GM12878 (cell line): ENCODE data around the gene BIN1. TPM values are rescaled to one million over a fixed set of nuclear protein-coding genes. Genes with fewer than 3 reads are reported as not detected.

Experiments used
- ATAC-seq: fragments of 200-7000 bp; cut with Tn5 transposase; 3 replicates; pipeline ENCODE4 v1.9.1; 2020; ENCODE audit warnings: mild to moderate bottlenecking, moderate library complexity
- BruUV-seq: library from RNA; stranded (reverse); fragments of 400-500 nt; replicated peaks from 2 replicates; lab custom pipeline; 2021; lab: Mats Ljungman, UMichigan
- CTCF ChIA-PET: fragments of 300-600 bp; sonication (Branson Sonifier 250); formaldehyde crosslinking; extraction: SDS; loops from one replicate; lab custom pipeline; 2021; ENCODE audit warnings: inconsistent platforms; lab: Yijun Ruan, JAX
- POLR2A ChIA-PET: fragments of 350-600 bp; formaldehyde crosslinking; extraction: SDS; loops from one replicate; lab custom pipeline; 2021; ENCODE audit warnings: inconsistent platforms; lab: Charles Lee
- RAD21 ChIA-PET: fragments of 300-600 bp; sonication (Branson Sonifier 250); formaldehyde crosslinking; loops from one replicate; lab custom pipeline; 2023; ENCODE audit warnings: antibody characterized with exemption; ENCODE audit not compliant: unreplicated experiment; lab: Charles Lee
- SMC1A ChIA-PET: fragments of 300-600 bp; sonication (Branson Sonifier 250); formaldehyde crosslinking; loops from one replicate; lab custom pipeline; 2023; ENCODE audit not compliant: unreplicated experiment, uncharacterized antibody; lab: Charles Lee
- DNase-seq: peaks from one replicate; pipeline ENCODE4 v3.0.0-alpha.2; 2011; ENCODE audit warnings: low read depth, low spot score
- FAIRE-seq: peaks from 3 replicates; lab custom pipeline; 2011; peaks lifted over from hg19 to GRCh38; lab: Jason Lieb, UNC
- H2AFZ ChIP-seq: 2 replicates; pipeline ENCODE4 v1.6.0; 2011; ENCODE audit warnings: low read depth, low read length, control low read depth; ENCODE audit not compliant: control insufficient read depth
- H3K27ac ChIP-seq: 2 replicates; pipeline ENCODE4 v1.5.1; 2011; ENCODE audit warnings: control low read depth; ENCODE audit not compliant: control insufficient read depth, insufficient read depth
- H3K27me3 ChIP-seq, 2 experiments: replicated peaks in 1 of 2; 2 replicates each; pipeline versions ENCODE4 v1.6.0 to v1.6.1; 2011; ENCODE audit warnings: low read length in 1 of 2; ENCODE audit not compliant: control insufficient read depth in 2 of 2, insufficient read depth in 2 of 2
- H3K36me3 ChIP-seq, 2 experiments: 2 replicates each; pipeline ENCODE4 v1.5.1; 2011; ENCODE audit warnings: low read length in 1 of 2; ENCODE audit not compliant: control insufficient read depth in 2 of 2, insufficient read depth in 2 of 2
- H3K4me1 ChIP-seq: 2 replicates; pipeline ENCODE4 v1.6.1; 2011; ENCODE audit warnings: mild to moderate bottlenecking, low read length, moderate library complexity, mixed read lengths; ENCODE audit not compliant: control insufficient read depth, insufficient read depth
- H3K4me2 ChIP-seq: 2 replicates; pipeline ENCODE4 v1.6.0; 2011; ENCODE audit warnings: control low read depth; ENCODE audit not compliant: control insufficient read depth, insufficient read depth
- H3K4me3 ChIP-seq: fragments of 200-600 bp; sonication (generic); 2 replicates; pipeline ENCODE4 v1.5.1; 2016
- H3K79me2 ChIP-seq: 2 replicates; pipeline ENCODE4 v1.6.0; 2011; ENCODE audit warnings: low read length; ENCODE audit not compliant: control insufficient read depth, insufficient read depth
- H3K9ac ChIP-seq: 2 replicates; pipeline ENCODE4 v1.8.0; 2011; ENCODE audit warnings: low read length, control low read depth, mixed read lengths; ENCODE audit not compliant: control insufficient read depth, insufficient read depth
- H3K9me3 ChIP-seq: replicated peaks from 3 replicates; pipeline ENCODE4 v1.5.1; 2011; ENCODE audit warnings: mild to moderate bottlenecking, low read length; ENCODE audit not compliant: control insufficient read depth, insufficient read depth
- H4K20me1 ChIP-seq: 2 replicates; pipeline ENCODE4 v1.6.0; 2011; ENCODE audit not compliant: control insufficient read depth, insufficient read depth
- KLF5 ChIP-seq: fragments of 450-650 bp; IDR thresholded peaks from 2 replicates; pipeline ENCODE4 v1.6.1; 2014; ENCODE audit warnings: mild to moderate bottlenecking; ENCODE audit not compliant: partially characterized antibody
- SUZ12 ChIP-seq: fragments of 200-600 bp; sonication (generic); IDR thresholded peaks from one replicate; pipeline ENCODE4 v1.6.1; 2018; ENCODE audit warnings: antibody characterized with exemption, mild to moderate bottlenecking; ENCODE audit not compliant: unreplicated experiment
- ZNF622 ChIP-seq: fragments of 450-650 bp; IDR thresholded peaks from 2 replicates; pipeline ENCODE4 v1.6.1; 2017; ENCODE audit warnings: mild to moderate bottlenecking, inconsistent platforms
- WGBS: methylation state at CpG from one replicate; pipeline ENCODE4 v1.1.6; 2016; ENCODE audit warnings: low lambda C conversion rate; ENCODE audit not compliant: insufficient replicate concordance, insufficient coverage; ENCODE audit errors: missing lambda C conversion rate; 5-methylcytosine and 5-hydroxymethylcytosine counted together
- in situ Hi-C: fragments of 300-500 bp; cut with MboI; formaldehyde crosslinking; loops from 9 replicates; pipeline ENCODE4 v1.14.3; 2018; ENCODE audit warnings: mixed read lengths
- intact Hi-C: fragments of 100-400 bp; cut with micrococcal nuclease; formaldehyde crosslinking; loops from one replicate; pipeline ENCODE4 v1.14.2; 2022; ENCODE audit not compliant: unreplicated experiment
- polyA plus RNA-seq, 11 experiments: library from polyadenylated mRNA; depleted of rRNA in 4 of 11; unstranded in 6 of 11; stranded (reverse) in 5 of 11; fragments of >200 nt; fragmentation: Nextera tagmentation in 4 of 11; fragmentation: Illumina TruSeq in 1 of 11; extraction: Ambion mirVana in 4 of 11; extraction: Trizol in 1 of 11; gene quantifications; 1 replicate in 1 of 11; 2 replicates in 10 of 11; pipeline versions ENCODE4 v1.2.1 to v1.2.3, GENCODE V29; 2011 to 2016; ENCODE audit warnings: inconsistent platforms in 2 of 11, missing spikeins in 2 of 11, low read depth in 1 of 11
- total RNA-seq, 4 experiments: library from RNA; depleted of rRNA in 3 of 4; stranded (reverse); fragments of >200 nt in 3 of 4; fragmentation: Illumina TruSeq in 1 of 4; extraction: Trizol in 1 of 4; gene quantifications; 2 replicates each; pipeline versions ENCODE4 v1.2.1 to v1.2.3, GENCODE V29; 2013 to 2021
- TF ChIP-seq, protein P1 (sequence below): fragments of 450-650 bp; IDR thresholded peaks from 2 replicates; pipeline ENCODE4 v1.6.1; 2017; ENCODE audit warnings: mild to moderate bottlenecking, low read depth, inconsistent platforms; ENCODE audit not compliant: poor library complexity, severe bottlenecking
- TF ChIP-seq, protein P2 (sequence below): fragments of 450-650 bp; formaldehyde crosslinking; IDR thresholded peaks from 2 replicates; pipeline ENCODE4 v1.4.0; 2020; ENCODE audit warnings: mild to moderate bottlenecking, moderate library complexity
- TF ChIP-seq, protein P3 (sequence below): fragments of 450-650 bp; IDR thresholded peaks from 2 replicates; pipeline ENCODE4 v1.6.1; 2016; ENCODE audit warnings: mild to moderate bottlenecking
- TF ChIP-seq, protein P4 (sequence below): fragments of 450-650 bp; IDR thresholded peaks from 2 replicates; pipeline ENCODE4 v1.6.1; 2017; ENCODE audit warnings: mild to moderate bottlenecking, moderate library complexity

Gene BIN1
- total and polyA plus RNA-seq, 10 of the 15 experiments (the other 5 are each of a cell fraction or from before 2014, with no cell fraction given) = 0.32 to 21.3 (median 11.2) TPM

DNA sequence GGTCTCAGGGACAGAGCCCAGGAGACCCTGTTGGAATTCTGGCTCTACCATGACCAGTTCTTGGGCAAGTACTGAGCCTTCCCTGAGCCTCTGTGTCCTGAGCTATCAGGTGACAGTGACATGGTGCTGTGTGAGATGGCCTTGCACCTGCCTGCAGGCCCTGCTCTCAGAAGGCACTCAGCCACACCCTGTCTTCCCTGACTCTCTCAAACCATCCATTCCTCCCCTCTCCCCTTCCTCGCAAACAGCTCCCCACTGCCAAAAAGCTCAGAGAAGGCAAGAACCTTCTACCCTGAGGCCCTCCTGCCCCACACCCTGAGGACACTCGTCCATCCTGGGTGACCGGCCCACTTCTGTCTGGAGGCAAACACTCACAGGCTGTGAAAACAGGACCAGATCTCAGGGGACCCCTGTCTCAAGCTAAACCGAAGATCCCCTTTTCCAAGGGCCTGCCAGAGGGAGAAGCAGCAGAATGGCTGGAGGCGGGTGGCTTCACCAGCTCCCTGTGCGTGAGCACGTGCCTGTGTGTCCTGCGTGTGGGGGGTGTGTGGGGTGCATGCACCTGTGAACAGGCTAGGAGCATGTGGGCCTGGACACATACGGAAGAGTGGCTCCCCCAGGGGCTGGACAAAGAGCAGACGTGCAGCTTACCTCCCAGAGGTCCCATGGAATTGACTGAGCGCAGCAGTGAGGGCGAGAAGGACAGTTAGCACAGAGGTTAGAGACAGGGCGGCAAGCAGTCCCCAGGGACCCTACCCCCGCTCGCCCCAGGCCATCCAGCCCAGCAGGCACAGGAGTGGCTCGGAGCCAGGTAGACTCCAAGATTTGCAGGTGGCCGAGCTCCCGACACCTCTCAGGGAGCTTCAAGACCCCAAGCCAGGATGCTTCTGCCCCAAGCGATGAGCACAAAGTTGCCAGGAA, 53.9 kb downstream of the BIN1 start (continued):
- TF ChIP-seq KLF5 (no peak), ZNF622 (no peak)
- TF ChIP-seq, protein P1, sequence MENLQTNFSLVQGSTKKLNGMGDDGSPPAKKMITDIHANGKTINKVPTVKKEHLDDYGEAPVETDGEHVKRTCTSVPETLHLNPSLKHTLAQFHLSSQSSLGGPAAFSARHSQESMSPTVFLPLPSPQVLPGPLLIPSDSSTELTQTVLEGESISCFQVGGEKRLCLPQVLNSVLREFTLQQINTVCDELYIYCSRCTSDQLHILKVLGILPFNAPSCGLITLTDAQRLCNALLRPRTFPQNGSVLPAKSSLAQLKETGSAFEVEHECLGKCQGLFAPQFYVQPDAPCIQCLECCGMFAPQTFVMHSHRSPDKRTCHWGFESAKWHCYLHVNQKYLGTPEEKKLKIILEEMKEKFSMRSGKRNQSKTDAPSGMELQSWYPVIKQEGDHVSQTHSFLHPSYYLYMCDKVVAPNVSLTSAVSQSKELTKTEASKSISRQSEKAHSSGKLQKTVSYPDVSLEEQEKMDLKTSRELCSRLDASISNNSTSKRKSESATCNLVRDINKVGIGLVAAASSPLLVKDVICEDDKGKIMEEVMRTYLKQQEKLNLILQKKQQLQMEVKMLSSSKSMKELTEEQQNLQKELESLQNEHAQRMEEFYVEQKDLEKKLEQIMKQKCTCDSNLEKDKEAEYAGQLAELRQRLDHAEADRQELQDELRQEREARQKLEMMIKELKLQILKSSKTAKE = no peak

DNA sequence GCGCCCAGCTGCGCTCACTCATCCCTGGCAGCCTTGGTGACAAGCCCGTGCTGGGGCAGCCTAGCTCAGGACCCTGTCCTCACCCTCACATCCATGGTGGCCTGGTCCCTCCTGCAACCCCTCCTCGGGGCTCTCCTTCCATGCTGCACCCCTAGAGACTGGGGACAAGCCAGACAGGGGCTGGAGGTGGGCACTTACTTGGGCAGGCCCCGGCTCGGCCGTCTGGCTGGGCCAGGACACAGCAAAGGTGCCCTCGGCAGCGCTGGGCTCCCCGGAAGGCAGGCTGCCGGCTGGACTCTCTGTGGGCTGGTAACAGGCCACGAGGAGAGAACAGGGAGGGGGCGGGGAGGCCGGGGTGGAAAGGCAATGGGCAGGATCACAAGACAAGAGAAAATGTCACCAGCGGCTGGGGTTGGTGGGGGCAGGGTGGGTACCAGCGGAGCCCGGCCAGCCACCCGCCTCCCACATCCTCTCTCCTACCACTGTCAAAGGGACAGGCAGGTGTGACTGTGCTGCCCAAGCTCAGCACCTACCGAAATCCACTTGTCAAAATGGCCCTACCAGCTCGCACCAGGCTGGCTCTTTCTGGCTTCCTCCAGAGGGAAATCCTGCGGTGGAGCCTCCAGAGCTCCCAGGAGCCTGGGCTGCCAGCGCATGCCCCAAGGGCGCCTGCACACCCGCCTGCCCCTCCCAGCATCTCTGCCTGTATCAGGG, 54.7 kb downstream of the BIN1 start:
- ChIA-PET SMC1A (no interaction called here), CTCF (interaction anchor here (0.6 to 2.9 kb wide), 6 partner anchors 10 to 282 kb away, joined by 3 to 21 read pairs (median 4); no protein-coding TSS in a partner anchor), POLR2A (no interaction called here), RAD21 (interaction anchor here (0.9 to 1.4 kb wide), 3 partner anchors 15 to 186 kb away, joined by 3 to 4 read pairs (median 3); no protein-coding TSS in a partner anchor)
- Histone ChIP-seq H3K27ac (no peak overlapping the region), H3K4me1 (no peaks in the 10 kb centered on the region), H2AFZ (no peak overlapping the region), H3K9ac (no peak overlapping the region), H3K27me3 (no peaks in the 10 kb centered on the region), H3K79me2 (no peaks in the 10 kb centered on the region), H3K4me2 (no peak overlapping the region), H3K9me3 (no peaks in the 10 kb centered on the region), H3K4me3 (no peak overlapping the region), H4K20me1 (no peaks in the 10 kb centered on the region), H3K36me3 (no peaks in the 10 kb centered on the region)
- 48% methylated on average over 21 of the region's 24 CpGs for WGBS
- no peak for DNase-seq
- in situ Hi-C loops = no loop called here
- ATAC-seq = no peak
- BruUV-seq = no TSS peak
- no peak for FAIRE-seq
- intact Hi-C loops = loop anchor here (10.0 kb wide), 1 partner anchor 167 kb away; no protein-coding TSS in a partner anchor
- TF ChIP-seq, protein P2, sequence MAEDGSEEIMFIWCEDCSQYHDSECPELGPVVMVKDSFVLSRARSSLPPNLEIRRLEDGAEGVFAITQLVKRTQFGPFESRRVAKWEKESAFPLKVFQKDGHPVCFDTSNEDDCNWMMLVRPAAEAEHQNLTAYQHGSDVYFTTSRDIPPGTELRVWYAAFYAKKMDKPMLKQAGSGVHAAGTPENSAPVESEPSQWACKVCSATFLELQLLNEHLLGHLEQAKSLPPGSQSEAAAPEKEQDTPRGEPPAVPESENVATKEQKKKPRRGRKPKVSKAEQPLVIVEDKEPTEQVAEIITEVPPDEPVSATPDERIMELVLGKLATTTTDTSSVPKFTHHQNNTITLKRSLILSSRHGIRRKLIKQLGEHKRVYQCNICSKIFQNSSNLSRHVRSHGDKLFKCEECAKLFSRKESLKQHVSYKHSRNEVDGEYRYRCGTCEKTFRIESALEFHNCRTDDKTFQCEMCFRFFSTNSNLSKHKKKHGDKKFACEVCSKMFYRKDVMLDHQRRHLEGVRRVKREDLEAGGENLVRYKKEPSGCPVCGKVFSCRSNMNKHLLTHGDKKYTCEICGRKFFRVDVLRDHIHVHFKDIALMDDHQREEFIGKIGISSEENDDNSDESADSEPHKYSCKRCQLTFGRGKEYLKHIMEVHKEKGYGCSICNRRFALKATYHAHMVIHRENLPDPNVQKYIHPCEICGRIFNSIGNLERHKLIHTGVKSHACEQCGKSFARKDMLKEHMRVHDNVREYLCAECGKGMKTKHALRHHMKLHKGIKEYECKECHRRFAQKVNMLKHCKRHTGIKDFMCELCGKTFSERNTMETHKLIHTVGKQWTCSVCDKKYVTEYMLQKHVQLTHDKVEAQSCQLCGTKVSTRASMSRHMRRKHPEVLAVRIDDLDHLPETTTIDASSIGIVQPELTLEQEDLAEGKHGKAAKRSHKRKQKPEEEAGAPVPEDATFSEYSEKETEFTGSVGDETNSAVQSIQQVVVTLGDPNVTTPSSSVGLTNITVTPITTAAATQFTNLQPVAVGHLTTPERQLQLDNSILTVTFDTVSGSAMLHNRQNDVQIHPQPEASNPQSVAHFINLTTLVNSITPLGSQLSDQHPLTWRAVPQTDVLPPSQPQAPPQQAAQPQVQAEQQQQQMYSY = no peak
- TF ChIP-seq, protein P3, sequence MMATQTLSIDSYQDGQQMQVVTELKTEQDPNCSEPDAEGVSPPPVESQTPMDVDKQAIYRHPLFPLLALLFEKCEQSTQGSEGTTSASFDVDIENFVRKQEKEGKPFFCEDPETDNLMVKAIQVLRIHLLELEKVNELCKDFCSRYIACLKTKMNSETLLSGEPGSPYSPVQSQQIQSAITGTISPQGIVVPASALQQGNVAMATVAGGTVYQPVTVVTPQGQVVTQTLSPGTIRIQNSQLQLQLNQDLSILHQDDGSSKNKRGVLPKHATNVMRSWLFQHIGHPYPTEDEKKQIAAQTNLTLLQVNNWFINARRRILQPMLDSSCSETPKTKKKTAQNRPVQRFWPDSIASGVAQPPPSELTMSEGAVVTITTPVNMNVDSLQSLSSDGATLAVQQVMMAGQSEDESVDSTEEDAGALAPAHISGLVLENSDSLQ = no peak
- TF ChIP-seq, protein P4, sequence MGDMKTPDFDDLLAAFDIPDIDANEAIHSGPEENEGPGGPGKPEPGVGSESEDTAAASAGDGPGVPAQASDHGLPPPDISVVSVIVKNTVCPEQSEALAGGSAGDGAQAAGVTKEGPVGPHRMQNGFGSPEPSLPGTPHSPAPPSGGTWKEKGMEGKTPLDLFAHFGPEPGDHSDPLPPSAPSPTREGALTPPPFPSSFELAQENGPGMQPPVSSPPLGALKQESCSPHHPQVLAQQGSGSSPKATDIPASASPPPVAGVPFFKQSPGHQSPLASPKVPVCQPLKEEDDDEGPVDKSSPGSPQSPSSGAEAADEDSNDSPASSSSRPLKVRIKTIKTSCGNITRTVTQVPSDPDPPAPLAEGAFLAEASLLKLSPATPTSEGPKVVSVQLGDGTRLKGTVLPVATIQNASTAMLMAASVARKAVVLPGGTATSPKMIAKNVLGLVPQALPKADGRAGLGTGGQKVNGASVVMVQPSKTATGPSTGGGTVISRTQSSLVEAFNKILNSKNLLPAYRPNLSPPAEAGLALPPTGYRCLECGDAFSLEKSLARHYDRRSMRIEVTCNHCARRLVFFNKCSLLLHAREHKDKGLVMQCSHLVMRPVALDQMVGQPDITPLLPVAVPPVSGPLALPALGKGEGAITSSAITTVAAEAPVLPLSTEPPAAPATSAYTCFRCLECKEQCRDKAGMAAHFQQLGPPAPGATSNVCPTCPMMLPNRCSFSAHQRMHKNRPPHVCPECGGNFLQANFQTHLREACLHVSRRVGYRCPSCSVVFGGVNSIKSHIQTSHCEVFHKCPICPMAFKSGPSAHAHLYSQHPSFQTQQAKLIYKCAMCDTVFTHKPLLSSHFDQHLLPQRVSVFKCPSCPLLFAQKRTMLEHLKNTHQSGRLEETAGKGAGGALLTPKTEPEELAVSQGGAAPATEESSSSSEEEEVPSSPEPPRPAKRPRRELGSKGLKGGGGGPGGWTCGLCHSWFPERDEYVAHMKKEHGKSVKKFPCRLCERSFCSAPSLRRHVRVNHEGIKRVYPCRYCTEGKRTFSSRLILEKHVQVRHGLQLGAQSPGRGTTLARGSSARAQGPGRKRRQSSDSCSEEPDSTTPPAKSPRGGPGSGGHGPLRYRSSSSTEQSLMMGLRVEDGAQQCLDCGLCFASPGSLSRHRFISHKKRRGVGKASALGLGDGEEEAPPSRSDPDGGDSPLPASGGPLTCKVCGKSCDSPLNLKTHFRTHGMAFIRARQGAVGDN = no peak
- TF ChIP-seq SUZ12 = no peak
